ENCODE results near the gene SF3B5.

Gene SF3B5

GRCh38 chr6:144075187-144075586, 20.2 kb downstream of the SF3B5 start:
- no peaks in the 10 kb centered on the region for H3F3A ChIP-seq (ENCODE audit: control insufficient read depth, insufficient read depth)
- no peak overlapping the region for H3K4me2 ChIP-seq (ENCODE audit: low read length)
- H3K27ac ChIP-seq (ENCODE audit: low read depth, low read length): no peak overlapping the region
- H3K9me3 ChIP-seq (ENCODE audit: control insufficient read depth, insufficient read depth, low read length): no peaks in the 10 kb centered on the region
- no peak overlapping the region for H3K4me3 ChIP-seq (ENCODE audit: low read length)
- no peaks in the 10 kb centered on the region; the same call in 1 of the 2 replicates for H3K27me3 ChIP-seq (ENCODE audit: control insufficient read depth, low read length)
- no peaks in the 10 kb centered on the region for H3K79me2 ChIP-seq (ENCODE audit: control insufficient read depth, low read length)
- TF ChIP-seq CTCF (IDR thresholded peaks at IDR 0.05; ENCODE audit: low read depth, low read length, poor library complexity, severe bottlenecking) (no peak), EZH2phosphoT487 (IDR thresholded peaks at IDR 0.05; ENCODE audit: borderline replicate concordance, low read length) (no peak)
- H3K4me1 ChIP-seq (ENCODE audit: control insufficient read depth, low read length): no peaks in the 10 kb centered on the region
- H4K20me1 ChIP-seq (ENCODE audit: control insufficient read depth, insufficient read depth, low read depth, low read length): no peaks in the 10 kb centered on the region
- no peaks in the 10 kb centered on the region for H3K36me3 ChIP-seq (ENCODE audit: control insufficient read depth, low read length)
- no peaks in the 10 kb centered on the region for H3K9me2 ChIP-seq (replicated peaks; ENCODE audit: control insufficient read depth, low read length)

- no peaks in the 10 kb centered on the region for H3K36me3 ChIP-seq (ENCODE audit: control insufficient read depth, low read length)
- no peaks in the 10 kb centered on the region for H3K4me1 ChIP-seq (ENCODE audit: control insufficient read depth, low read length)
- no peaks in the 10 kb centered on the region for H3F3A ChIP-seq (ENCODE audit: control insufficient read depth, insufficient read depth)
- H3K9me2 ChIP-seq (replicated peaks; ENCODE audit: control insufficient read depth, low read length): no peaks in the 10 kb centered on the region
- H4K20me1 ChIP-seq (ENCODE audit: control insufficient read depth, insufficient read depth, low read depth, low read length): no peaks in the 10 kb centered on the region
- no peaks in the 10 kb centered on the region; the same call in 1 of the 2 replicates for H3K27me3 ChIP-seq (ENCODE audit: control insufficient read depth, low read length)
- TF ChIP-seq CTCF (IDR thresholded peaks at IDR 0.05; ENCODE audit: low read depth, low read length, poor library complexity, severe bottlenecking) (no peak), EZH2phosphoT487 (IDR thresholded peaks at IDR 0.05; ENCODE audit: borderline replicate concordance, low read length) (no peak)
- no peaks in the 10 kb centered on the region for H3K9me3 ChIP-seq (ENCODE audit: control insufficient read depth, insufficient read depth, low read length)
- H3K4me3 ChIP-seq (ENCODE audit: low read length): no peak overlapping the region
- no peak overlapping the region for H3K4me2 ChIP-seq (ENCODE audit: low read length)
- H3K79me2 ChIP-seq (ENCODE audit: control insufficient read depth, low read length): no peaks in the 10 kb centered on the region
- no peak overlapping the region for H3K27ac ChIP-seq (ENCODE audit: low read depth, low read length)
Observed at GRCh38 chr6:144073024-144073423, 22.3 kb downstream of the SF3B5 start.

GRCh38 chr6:144069506-144069905, 25.9 kb downstream of the SF3B5 start:
- Histone ChIP-seq H3K4me3 (ENCODE audit: low read length) (no peak overlapping the region), H4K20me1 (ENCODE audit: control insufficient read depth, insufficient read depth, low read depth, low read length) (no peaks in the 10 kb centered on the region), H3F3A (ENCODE audit: control insufficient read depth, insufficient read depth) (no peaks in the 10 kb centered on the region; the same call in 1 of the 2 replicates), H3K4me1 (ENCODE audit: control insufficient read depth, low read length) (peaks cover 7% of the 10 kb centered on the region), H3K9me3 (ENCODE audit: control insufficient read depth, insufficient read depth, low read length) (no peaks in the 10 kb centered on the region), H3K79me2 (ENCODE audit: control insufficient read depth, low read length) (no peaks in the 10 kb centered on the region), H3K27me3 (ENCODE audit: control insufficient read depth, low read length) (peaks cover 14% of the 10 kb centered on the region), H3K27ac (ENCODE audit: low read depth, low read length) (no peak overlapping the region), H3K36me3 (ENCODE audit: control insufficient read depth, low read length) (no peaks in the 10 kb centered on the region), H3K9me2 (replicated peaks; ENCODE audit: control insufficient read depth, low read length) (no peaks in the 10 kb centered on the region), H3K4me2 (ENCODE audit: low read length) (no peak overlapping the region)
- TF ChIP-seq EZH2phosphoT487 (IDR thresholded peaks at IDR 0.05; ENCODE audit: borderline replicate concordance, low read length): no peak

GRCh38 chr6:144068794-144069193, 26.6 kb downstream of the SF3B5 start:
- Histone ChIP-seq H3K9me3 (ENCODE audit: control insufficient read depth, insufficient read depth, low read length) (no peaks in the 10 kb centered on the region), H3K4me2 (ENCODE audit: low read length) (no peak overlapping the region), H3K27ac (ENCODE audit: low read depth, low read length) (no peak overlapping the region), H3K4me3 (ENCODE audit: low read length) (no peak overlapping the region), H3K9me2 (replicated peaks; ENCODE audit: control insufficient read depth, low read length) (no peaks in the 10 kb centered on the region), H3F3A (ENCODE audit: control insufficient read depth, insufficient read depth) (no peaks in the 10 kb centered on the region; the same call in 1 of the 2 replicates), H3K4me1 (ENCODE audit: control insufficient read depth, low read length) (peaks cover 7% of the 10 kb centered on the region), H3K36me3 (ENCODE audit: control insufficient read depth, low read length) (no peaks in the 10 kb centered on the region), H4K20me1 (ENCODE audit: control insufficient read depth, insufficient read depth, low read depth, low read length) (no peaks in the 10 kb centered on the region), H3K27me3 (ENCODE audit: control insufficient read depth, low read length) (peaks cover 14% of the 10 kb centered on the region), H3K79me2 (ENCODE audit: control insufficient read depth, low read length) (no peaks in the 10 kb centered on the region)
- TF ChIP-seq EZH2phosphoT487 (IDR thresholded peaks at IDR 0.05; ENCODE audit: borderline replicate concordance, low read length): no peak
- no peak for TF ChIP-seq CTCF (IDR thresholded peaks at IDR 0.05; ENCODE audit: low read depth, low read length, poor library complexity, severe bottlenecking)
